ENCODE measurements around the gene OGDH. TPM values are rescaled to one million over a fixed set of nuclear protein-coding genes. Genes with fewer than 3 reads are reported as not detected.

Gene OGDH
- total RNA-seq, 3 donors from 2014 or later, result 141 to 186 (median 159) TPM

DNA sequence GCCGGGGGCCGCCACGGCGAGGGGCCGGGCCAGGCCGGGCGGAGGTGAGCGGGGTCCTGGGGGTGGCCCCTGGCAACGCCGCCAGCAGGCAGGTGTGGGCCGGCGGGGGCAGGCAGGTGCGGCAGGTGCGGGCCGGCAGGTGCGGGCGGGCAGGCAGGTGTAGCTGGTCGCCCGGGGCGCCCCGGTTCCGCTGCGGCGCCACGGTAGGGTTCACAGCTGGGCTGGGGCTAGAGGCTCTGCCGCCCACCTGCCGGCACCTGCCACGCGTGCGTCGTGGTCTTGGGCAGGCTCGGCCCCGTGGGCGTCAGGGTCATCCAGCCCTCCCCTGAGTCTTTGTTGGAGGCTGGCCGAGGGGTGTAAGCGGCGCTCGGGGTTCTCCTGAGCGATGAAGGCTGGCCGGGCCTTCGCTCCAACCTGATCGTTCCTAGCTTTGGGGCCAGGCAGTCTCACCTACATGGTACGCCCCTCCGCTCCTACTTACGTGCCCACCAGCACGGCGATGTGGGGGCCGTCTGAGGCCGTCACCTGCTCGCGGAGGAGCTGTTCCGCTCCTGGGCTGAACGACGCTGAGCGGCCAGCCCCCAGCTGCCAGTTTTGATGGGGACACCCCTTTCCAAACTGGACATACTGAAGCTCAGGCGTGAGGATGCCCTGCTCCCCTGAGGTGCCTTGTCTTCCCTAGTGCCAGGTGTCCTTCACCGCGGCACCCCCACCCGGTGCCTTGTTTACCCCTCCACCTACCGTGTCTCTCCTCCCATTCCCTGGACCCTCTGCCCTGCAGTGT, 142.7 kb downstream of the OGDH start:
- intact Hi-C loops (cut with DNase I, micrococcal nuclease), result no loop called here
- ATAC-seq (peak; percentile 27), DNase-seq (no peak)
- no peaks in the 10 kb centered on the region for H3K9me3 ChIP-seq
- no peak for TF ChIP-seq CTCF (IDR thresholded peaks at IDR 0.05)
- peaks cover 33% of the 10 kb centered on the region for H3K4me1 ChIP-seq (ENCODE audit: low read depth)
- no peaks in the 10 kb centered on the region for H3K36me3 ChIP-seq (ENCODE audit: low read depth)
- peak overlapping the region; percentile 72 for H3K4me3 ChIP-seq

DNA sequence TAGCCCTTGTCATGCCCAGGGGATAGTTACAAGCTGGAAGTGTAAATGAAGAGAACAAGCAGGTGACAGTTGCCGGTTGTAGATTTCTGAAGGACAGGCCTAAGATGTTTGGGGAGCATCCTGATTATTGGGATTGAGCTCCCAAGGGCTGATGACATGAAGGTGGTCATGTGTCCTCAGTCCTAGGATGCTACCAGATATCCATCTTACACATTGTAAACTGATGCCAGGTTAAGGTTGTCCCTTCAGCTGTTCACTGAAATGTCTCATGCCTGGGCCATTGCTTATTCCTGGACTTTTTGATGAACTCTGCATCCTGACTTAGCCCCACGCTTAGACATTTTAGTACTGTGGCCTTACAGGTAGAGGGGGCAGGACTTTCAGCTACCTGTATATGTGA, 143.6 kb downstream of the OGDH start:
- no peak for DNase-seq
- intact Hi-C loops (cut with DNase I, micrococcal nuclease), result no loop called here
- ATAC-seq, result no peak
- Histone ChIP-seq H3K36me3 (ENCODE audit: low read depth) (no peaks in the 10 kb centered on the region), H3K4me1 (ENCODE audit: low read depth) (peaks cover 38% of the 10 kb centered on the region), H3K4me3 (no peak overlapping the region), H3K9me3 (no peaks in the 10 kb centered on the region)
- TF ChIP-seq CTCF (IDR thresholded peaks at IDR 0.05), result no peak

DNA sequence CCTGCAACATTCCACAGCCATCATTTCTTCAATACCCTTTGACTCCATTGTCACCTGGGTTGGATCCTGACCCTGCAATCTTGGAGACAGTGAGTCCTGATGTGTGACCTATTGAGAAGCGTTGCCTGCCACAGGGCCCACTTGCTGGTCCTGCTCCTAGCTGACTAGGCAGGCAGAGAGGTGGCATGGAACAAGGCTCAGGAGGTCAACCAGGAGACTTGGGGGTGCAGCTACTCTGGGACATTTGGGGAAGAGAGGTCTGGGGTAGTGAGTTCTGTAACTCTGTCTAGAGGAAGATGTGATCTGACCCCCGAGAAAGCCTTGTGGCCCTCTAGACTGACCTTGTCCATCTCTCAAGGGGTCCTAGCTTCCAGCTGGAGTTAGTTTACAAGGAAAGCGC, 144.0 kb downstream of the OGDH start:
- H3K4me3 ChIP-seq, result no peak overlapping the region

GRCh38 chr7:44750921-44751571, 144.6 kb downstream of the OGDH start:
- no peak for TF ChIP-seq CTCF (IDR thresholded peaks at IDR 0.05)
- H3K36me3 ChIP-seq (ENCODE audit: low read depth), result no peaks in the 10 kb centered on the region
- H3K4me1 ChIP-seq (ENCODE audit: low read depth), result peaks cover 44% of the 10 kb centered on the region
- intact Hi-C loops (cut with DNase I, micrococcal nuclease), result no loop called here
- H3K9me3 ChIP-seq, result no peaks in the 10 kb centered on the region
- H3K4me3 ChIP-seq, result no peak overlapping the region
- DNase-seq, result peak in 1 of 3 donors; percentile 37
- no peak for ATAC-seq

More for the DNA sequence above, 144.0 kb downstream of the OGDH start:
- ATAC-seq (no peak), DNase-seq (no peak)
- TF ChIP-seq CTCF (IDR thresholded peaks at IDR 0.05), result no peak
- Histone ChIP-seq H3K36me3 (ENCODE audit: low read depth) (no peaks in the 10 kb centered on the region), H3K4me1 (ENCODE audit: low read depth) (peaks cover 42% of the 10 kb centered on the region), H3K9me3 (no peaks in the 10 kb centered on the region)
- intact Hi-C loops (cut with DNase I, micrococcal nuclease), result no loop called here

GRCh38 chr7:44752822-44753221, 146.4 kb downstream of the OGDH start:
- no peak overlapping the region for H3K4me3 ChIP-seq
- intact Hi-C loops (cut with DNase I, micrococcal nuclease), result no loop called here
- no peak for TF ChIP-seq CTCF (IDR thresholded peaks at IDR 0.05)
- H3K36me3 ChIP-seq (ENCODE audit: low read depth), result no peaks in the 10 kb centered on the region
- DNase-seq (no peak), ATAC-seq (no peak)
- peaks cover 41% of the 10 kb centered on the region for H3K4me1 ChIP-seq (ENCODE audit: low read depth)
- no peaks in the 10 kb centered on the region for H3K9me3 ChIP-seq
